ENCODE measurements around the gene HIPK1.
"Not testable (repeated sequence)": the region's sequence is repeated elsewhere in the genome, so short reads cannot be mapped to it uniquely, and the experiment has no call there.

Gene HIPK1

GRCh38 chr1:113982949-113983348 is 53.8 kb downstream of the HIPK1 start:
- no peak for DNase-seq (ENCODE audit: low read depth)

- no peak for DNase-seq (ENCODE audit: low read depth)
These were observed 54.3 kb downstream of the HIPK1 start for GRCh38 chr1:113983391-113983790.

- DNase-seq (ENCODE audit: low read depth), result no peak
These were observed 54.7 kb downstream of the HIPK1 start for GRCh38 chr1:113983826-113984225.

- no peak for DNase-seq (ENCODE audit: low read depth)
These were observed 55.6 kb downstream of the HIPK1 start for GRCh38 chr1:113984710-113985109.

- DNase-seq (ENCODE audit: low read depth), result no peak
These were observed 57.7 kb downstream of the HIPK1 start for GRCh38 chr1:113986802-113987201.

- no peak for DNase-seq (ENCODE audit: low read depth)
These were observed 58.1 kb downstream of the HIPK1 start for GRCh38 chr1:113987259-113987658.

GRCh38 chr1:113990530-113990929 is 61.4 kb downstream of the HIPK1 start:
- no peak for DNase-seq (ENCODE audit: low read depth)

- DNase-seq (ENCODE audit: low read depth), result no peak
These were observed 61.8 kb downstream of the HIPK1 start for GRCh38 chr1:113990961-113991360.

GRCh38 chr1:113991467-113991997 is 62.4 kb downstream of the HIPK1 start:
- DNase-seq (ENCODE audit: low read depth), result no peak

- no peak for DNase-seq (ENCODE audit: low read depth)
These were observed 63.9 kb downstream of the HIPK1 start for GRCh38 chr1:113993072-113993471.

- no peak for DNase-seq (ENCODE audit: low read depth)
These were observed 64.6 kb downstream of the HIPK1 start for GRCh38 chr1:113993766-113994165.

- DNase-seq (ENCODE audit: low read depth), result no peak
These were observed 66.3 kb downstream of the HIPK1 start for GRCh38 chr1:113995382-113995781.

GRCh38 chr1:113998361-113998760 is 69.2 kb downstream of the HIPK1 start:
- DNase-seq (ENCODE audit: low read depth), result no peak

GRCh38 chr1:113999233-113999632 is 70.1 kb downstream of the HIPK1 start:
- DNase-seq (ENCODE audit: low read depth), result no peak

- DNase-seq (ENCODE audit: low read depth), result no peak
These were observed 70.7 kb downstream of the HIPK1 start for GRCh38 chr1:113999799-114000198.

GRCh38 chr1:114000406-114000805 is 71.3 kb downstream of the HIPK1 start:
- no peak for DNase-seq (ENCODE audit: low read depth)

GRCh38 chr1:114002492-114003239 is 73.5 kb downstream of the HIPK1 start:
- DNase-seq (ENCODE audit: low read depth), result no peak

- DNase-seq (ENCODE audit: low read depth), result no peak
These were observed 74.3 kb downstream of the HIPK1 start for GRCh38 chr1:114003431-114003830.

GRCh38 chr1:114006825-114007224 is 77.7 kb downstream of the HIPK1 start:
- not testable (repeated sequence) for DNase-seq (ENCODE audit: low read depth)

- no peak for DNase-seq (ENCODE audit: low read depth)
These were observed 79.4 kb downstream of the HIPK1 start for GRCh38 chr1:114008480-114008941.

- no peak for DNase-seq (ENCODE audit: low read depth)
These were observed 79.9 kb downstream of the HIPK1 start for GRCh38 chr1:114008993-114009392.

- DNase-seq (ENCODE audit: low read depth), result no peak
These were observed 80.3 kb downstream of the HIPK1 start for GRCh38 chr1:114009393-114009792.

GRCh38 chr1:114010433-114011184 is 81.5 kb downstream of the HIPK1 start:
- DNase-seq (ENCODE audit: low read depth), result no peak
